Chondrocyte (in vitro differentiated cells): ENCODE data around the gene ISL1. TPM values are rescaled to one million over a fixed set of nuclear protein-coding genes. Genes with fewer than 3 reads are reported as not detected.
A peak's percentile ranks its signal among the peaks of the same experiment; 100 is the strongest.

ENCODE experiments used
- DNase-seq: peaks from one replicate; pipeline ENCODE4 v3.0.0; 2021; ENCODE audit warnings: mixed read lengths, low spot score
- H3K27ac Mint-ChIP-seq: one replicate; pipeline ENCODE4 v1.8.0; 2021; ENCODE audit warnings: mild to moderate bottlenecking, moderate library complexity, mixed read lengths; ENCODE audit not compliant: unreplicated experiment
- H3K27me3 Mint-ChIP-seq: 2 replicates; pipeline ENCODE4 v1.8.0; 2021; ENCODE audit warnings: low read depth, mixed read lengths
- H3K36me3 Mint-ChIP-seq: 2 replicates; pipeline ENCODE4 v1.8.0; 2021; ENCODE audit warnings: low read depth, mixed read lengths
- H3K4me1 Mint-ChIP-seq: 2 replicates; pipeline ENCODE4 v1.8.0; 2021; ENCODE audit warnings: low read depth, mild to moderate bottlenecking, mixed read lengths
- H3K4me3 Mint-ChIP-seq: one replicate; pipeline ENCODE4 v1.8.0; 2021; ENCODE audit warnings: mild to moderate bottlenecking, moderate library complexity, mixed read lengths; ENCODE audit not compliant: unreplicated experiment
- H3K9me3 Mint-ChIP-seq: 2 replicates; pipeline ENCODE4 v1.8.0; 2021; ENCODE audit warnings: low read depth, mixed read lengths
- CTCF ChIP-seq: fragments of 200-600 bp; sonication (generic); IDR thresholded peaks from 2 replicates; pipeline ENCODE4 v1.5.0; 2021; ENCODE audit warnings: antibody characterized with exemption, mild to moderate bottlenecking, moderate library complexity
- total RNA-seq: library from RNA; stranded (reverse); gene quantifications from 3 replicates; pipeline ENCODE4 v1.2.1, GENCODE V29; 2021

The ISL1 gene
- total RNA-seq, 1 donor from 2014 or later, result not detected

- H3K27me3 Mint-ChIP-seq, result peaks cover 94% of the 10 kb centered on the region
- no peak for DNase-seq
- H3K9me3 Mint-ChIP-seq, result no peaks in the 10 kb centered on the region
These were observed 622 bp upstream of the ISL1 start for GRCh38 chr5:51382521-51383130.

GRCh38 chr5:51384281-51384840, 1.1 kb downstream of the ISL1 start:
- H3K27ac Mint-ChIP-seq, result no peak overlapping the region
- DNase-seq, result no peak
- no peaks in the 10 kb centered on the region for H3K9me3 Mint-ChIP-seq
- peaks cover 29% of the 10 kb centered on the region for H3K4me1 Mint-ChIP-seq
- H3K4me3 Mint-ChIP-seq, result no peak overlapping the region
- peaks cover 91% of the 10 kb centered on the region for H3K27me3 Mint-ChIP-seq
- no peaks in the 10 kb centered on the region for H3K36me3 Mint-ChIP-seq
- TF ChIP-seq CTCF, result no peak

More at GRCh38 chr5:51382521-51383130, 622 bp upstream of the ISL1 start:
- peak overlapping the region; percentile 80 for H3K4me3 Mint-ChIP-seq
- peaks cover 34% of the 10 kb centered on the region for H3K4me1 Mint-ChIP-seq
- TF ChIP-seq CTCF, result no peak
- no peak overlapping the region for H3K27ac Mint-ChIP-seq
- H3K36me3 Mint-ChIP-seq, result peaks cover 7% of the 10 kb centered on the region

GRCh38 chr5:51385216-51385615, 2.0 kb downstream of the ISL1 start:
- Mint-ChIP-seq H3K27ac (no peak overlapping the region), H3K36me3 (no peaks in the 10 kb centered on the region), H3K27me3 (peaks cover 89% of the 10 kb centered on the region), H3K4me3 (no peak overlapping the region), H3K9me3 (no peaks in the 10 kb centered on the region), H3K4me1 (peaks cover 32% of the 10 kb centered on the region)
- TF ChIP-seq CTCF, result no peak
- DNase-seq, result no peak

- Mint-ChIP-seq H3K4me1 (peaks cover 25% of the 10 kb centered on the region), H3K4me3 (no peak overlapping the region), H3K27me3 (peaks cover 86% of the 10 kb centered on the region), H3K36me3 (peaks cover 2% of the 10 kb centered on the region), H3K9me3 (no peaks in the 10 kb centered on the region), H3K27ac (no peak overlapping the region)
- no peak for DNase-seq
- no peak for TF ChIP-seq CTCF
These were observed 4.0 kb downstream of the ISL1 start for GRCh38 chr5:51386916-51387883.

GRCh38 chr5:51387884-51388275, 4.6 kb downstream of the ISL1 start:
- Mint-ChIP-seq H3K4me3 (no peak overlapping the region), H3K27me3 (peaks cover 88% of the 10 kb centered on the region), H3K9me3 (no peaks in the 10 kb centered on the region), H3K36me3 (peaks cover 2% of the 10 kb centered on the region), H3K4me1 (peaks cover 19% of the 10 kb centered on the region), H3K27ac (no peak overlapping the region)
- no peak for TF ChIP-seq CTCF
- DNase-seq, result no peak
